ENCODE measurements around the gene COL3A1.

DNA sequence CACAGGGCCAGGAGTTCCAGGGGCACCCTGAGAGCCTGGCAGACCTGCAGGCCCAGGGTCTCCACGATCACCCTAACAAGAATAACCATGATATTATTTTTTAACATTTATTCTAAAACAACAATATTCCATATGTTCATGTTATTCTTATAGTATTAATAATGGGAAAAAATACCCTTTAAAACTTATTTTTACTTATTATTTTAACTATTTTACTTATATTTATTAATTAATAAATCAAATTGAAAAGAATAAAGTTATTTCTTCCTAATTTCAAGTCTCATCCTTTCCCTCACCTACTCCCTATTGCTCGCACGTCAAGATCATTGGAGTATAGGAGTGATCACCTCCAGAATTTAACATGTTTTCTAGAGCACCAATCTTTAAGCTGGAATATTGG, 71.7 kb downstream of the COL3A1 start:
- TF ChIP-seq, protein P1, sequence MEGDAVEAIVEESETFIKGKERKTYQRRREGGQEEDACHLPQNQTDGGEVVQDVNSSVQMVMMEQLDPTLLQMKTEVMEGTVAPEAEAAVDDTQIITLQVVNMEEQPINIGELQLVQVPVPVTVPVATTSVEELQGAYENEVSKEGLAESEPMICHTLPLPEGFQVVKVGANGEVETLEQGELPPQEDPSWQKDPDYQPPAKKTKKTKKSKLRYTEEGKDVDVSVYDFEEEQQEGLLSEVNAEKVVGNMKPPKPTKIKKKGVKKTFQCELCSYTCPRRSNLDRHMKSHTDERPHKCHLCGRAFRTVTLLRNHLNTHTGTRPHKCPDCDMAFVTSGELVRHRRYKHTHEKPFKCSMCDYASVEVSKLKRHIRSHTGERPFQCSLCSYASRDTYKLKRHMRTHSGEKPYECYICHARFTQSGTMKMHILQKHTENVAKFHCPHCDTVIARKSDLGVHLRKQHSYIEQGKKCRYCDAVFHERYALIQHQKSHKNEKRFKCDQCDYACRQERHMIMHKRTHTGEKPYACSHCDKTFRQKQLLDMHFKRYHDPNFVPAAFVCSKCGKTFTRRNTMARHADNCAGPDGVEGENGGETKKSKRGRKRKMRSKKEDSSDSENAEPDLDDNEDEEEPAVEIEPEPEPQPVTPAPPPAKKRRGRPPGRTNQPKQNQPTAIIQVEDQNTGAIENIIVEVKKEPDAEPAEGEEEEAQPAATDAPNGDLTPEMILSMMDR (IDR thresholded peaks at IDR 0.05): no peak
- TF ChIP-seq POLR2A (IDR thresholded peaks at IDR 0.05): no peak
- TF ChIP-seq POLR2AphosphoS5 (IDR thresholded peaks at IDR 0.05): no peak
